ENCODE results near the gene LAMTOR2.
"Not testable (repeated sequence)": the region's sequence is repeated elsewhere in the genome, so short reads cannot be mapped to it uniquely, and the experiment has no call there.

DNA sequence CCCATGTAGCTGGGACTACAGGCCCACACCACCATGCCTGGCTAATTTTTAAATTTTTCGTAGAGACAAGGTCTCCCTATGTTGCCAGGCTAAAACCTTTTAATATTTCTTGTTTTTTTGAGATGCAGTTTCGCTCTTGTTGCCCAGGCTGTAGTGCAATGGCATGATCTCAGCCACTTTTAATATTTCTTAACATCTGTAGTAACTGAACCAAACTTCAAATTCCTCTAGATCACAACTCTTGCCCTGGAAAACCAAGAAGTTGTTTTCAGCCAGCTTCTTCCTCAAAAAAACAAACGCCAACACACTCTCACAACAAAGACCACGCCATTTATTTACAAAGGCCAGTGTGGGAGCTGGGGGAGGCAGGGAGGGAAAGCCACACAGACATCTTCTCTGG is 19.6 kb upstream of the LAMTOR2 start:
- not testable (repeated sequence) for TF ChIP-seq EZH2 (optimal IDR thresholded peaks at IDR 0.05; ENCODE audit: low read depth, low read length)
- TF ChIP-seq, protein P1, sequence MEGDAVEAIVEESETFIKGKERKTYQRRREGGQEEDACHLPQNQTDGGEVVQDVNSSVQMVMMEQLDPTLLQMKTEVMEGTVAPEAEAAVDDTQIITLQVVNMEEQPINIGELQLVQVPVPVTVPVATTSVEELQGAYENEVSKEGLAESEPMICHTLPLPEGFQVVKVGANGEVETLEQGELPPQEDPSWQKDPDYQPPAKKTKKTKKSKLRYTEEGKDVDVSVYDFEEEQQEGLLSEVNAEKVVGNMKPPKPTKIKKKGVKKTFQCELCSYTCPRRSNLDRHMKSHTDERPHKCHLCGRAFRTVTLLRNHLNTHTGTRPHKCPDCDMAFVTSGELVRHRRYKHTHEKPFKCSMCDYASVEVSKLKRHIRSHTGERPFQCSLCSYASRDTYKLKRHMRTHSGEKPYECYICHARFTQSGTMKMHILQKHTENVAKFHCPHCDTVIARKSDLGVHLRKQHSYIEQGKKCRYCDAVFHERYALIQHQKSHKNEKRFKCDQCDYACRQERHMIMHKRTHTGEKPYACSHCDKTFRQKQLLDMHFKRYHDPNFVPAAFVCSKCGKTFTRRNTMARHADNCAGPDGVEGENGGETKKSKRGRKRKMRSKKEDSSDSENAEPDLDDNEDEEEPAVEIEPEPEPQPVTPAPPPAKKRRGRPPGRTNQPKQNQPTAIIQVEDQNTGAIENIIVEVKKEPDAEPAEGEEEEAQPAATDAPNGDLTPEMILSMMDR (IDR thresholded peaks at IDR 0.05; ENCODE audit: low read length) = not testable (repeated sequence)
